HEK293 (cell line): ENCODE results near the gene PLCB1.

Source experiments
- SCRT1 ChIP-seq: fragments of 450-650 bp; formaldehyde crosslinking; IDR thresholded peaks from 2 replicates; pipeline ENCODE4 v1.5.1; 2016; ENCODE audit warnings: missing biosample characterization, missing genetic modification characterization, borderline replicate concordance
- SETDB1 ChIP-seq: IDR thresholded peaks from one replicate; pipeline ENCODE4 v1.6.1; 2017; ENCODE audit warnings: mild to moderate bottlenecking, low read length, moderate library complexity, mixed read lengths; ENCODE audit not compliant: insufficient read length
- ZNF10 ChIP-seq: fragments of 450-650 bp; formaldehyde crosslinking; IDR thresholded peaks from 2 replicates; pipeline ENCODE4 v1.5.1; 2017; ENCODE audit warnings: missing biosample characterization, missing genetic modification characterization
- ZNF274 ChIP-seq, 2 experiments: fragments of 200-500 bp in 1 of 2; fragments of 450-650 bp in 1 of 2; sonication (Bioruptor generic) in 1 of 2; formaldehyde crosslinking in 1 of 2; IDR thresholded peaks; 2 replicates each; pipeline versions ENCODE4 v1.5.1 to v1.6.1; 2014 to 2016; ENCODE audit warnings: borderline replicate concordance in 1 of 2, inconsistent platforms in 1 of 2, low read length in 1 of 2, missing biosample characterization in 1 of 2, missing genetic modification characterization in 1 of 2
- ZNF292 ChIP-seq: fragments of 450-650 bp; formaldehyde crosslinking; IDR thresholded peaks from 2 replicates; pipeline ENCODE4 v1.5.1; 2016; ENCODE audit warnings: low read depth, missing biosample characterization, missing genetic modification characterization, borderline replicate concordance
- ZNF416 ChIP-seq: fragments of 450-650 bp; formaldehyde crosslinking; IDR thresholded peaks from 2 replicates; pipeline ENCODE4 v1.5.1; 2016; ENCODE audit warnings: missing biosample characterization, missing genetic modification characterization
- ZNF707 ChIP-seq: fragments of 450-650 bp; formaldehyde crosslinking; IDR thresholded peaks from 2 replicates; pipeline ENCODE4 v1.5.1; 2016; ENCODE audit warnings: missing biosample characterization, missing genetic modification characterization
- TF ChIP-seq, protein P1 (sequence below): fragments of 450-650 bp; IDR thresholded peaks from 2 replicates; pipeline ENCODE4 v1.5.1; 2018; ENCODE audit warnings: missing biosample characterization, mild to moderate bottlenecking, missing genetic modification characterization
- TF ChIP-seq, protein P2 (sequence below): fragments of 450-650 bp; formaldehyde crosslinking; IDR thresholded peaks from 2 replicates; pipeline ENCODE4 v1.5.1; 2016; ENCODE audit warnings: missing biosample characterization, missing genetic modification characterization
- TF ChIP-seq, protein P3 (sequence below): fragments of 450-650 bp; formaldehyde crosslinking; IDR thresholded peaks from 2 replicates; pipeline ENCODE4 v1.5.1; 2016; ENCODE audit warnings: missing biosample characterization, missing genetic modification characterization

DNA sequence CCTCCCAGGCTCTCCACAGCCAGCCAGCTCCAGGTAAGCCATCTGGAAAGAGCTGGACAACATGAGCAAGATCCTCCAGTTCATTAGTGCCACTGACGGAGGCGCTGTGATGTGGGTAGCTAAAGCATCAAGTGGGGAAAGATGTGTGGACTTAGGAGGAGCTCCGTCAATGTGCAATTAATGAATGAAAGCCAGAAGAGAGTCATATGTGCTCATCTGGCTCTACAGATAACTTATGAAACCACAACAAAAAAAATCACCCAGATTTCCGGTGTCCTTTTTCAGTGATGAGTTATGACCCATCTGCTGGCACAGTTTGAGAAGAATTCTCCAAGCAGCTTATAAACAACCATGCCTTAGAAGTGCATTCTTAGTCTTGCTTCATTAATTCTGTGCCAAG is 625.1 kb downstream of the PLCB1 start:
- TF ChIP-seq ZNF707 (tag by site-specific recombination) (no peak), ZNF416 (tag by site-specific recombination) (no peak), ZNF292 (tag by site-specific recombination) (no peak), SCRT1 (tag by site-specific recombination) (no peak), ZNF10 (tag by site-specific recombination) (no peak), ZNF274 (IDR thresholded peaks at IDR 0.05; ENCODE audit: low read length) (no peak), ZNF274 (tag by site-specific recombination; IDR thresholded peaks at IDR 0.05; ENCODE audit: borderline replicate concordance) (no peak), SETDB1 (no peak)
- TF ChIP-seq, protein P1, sequence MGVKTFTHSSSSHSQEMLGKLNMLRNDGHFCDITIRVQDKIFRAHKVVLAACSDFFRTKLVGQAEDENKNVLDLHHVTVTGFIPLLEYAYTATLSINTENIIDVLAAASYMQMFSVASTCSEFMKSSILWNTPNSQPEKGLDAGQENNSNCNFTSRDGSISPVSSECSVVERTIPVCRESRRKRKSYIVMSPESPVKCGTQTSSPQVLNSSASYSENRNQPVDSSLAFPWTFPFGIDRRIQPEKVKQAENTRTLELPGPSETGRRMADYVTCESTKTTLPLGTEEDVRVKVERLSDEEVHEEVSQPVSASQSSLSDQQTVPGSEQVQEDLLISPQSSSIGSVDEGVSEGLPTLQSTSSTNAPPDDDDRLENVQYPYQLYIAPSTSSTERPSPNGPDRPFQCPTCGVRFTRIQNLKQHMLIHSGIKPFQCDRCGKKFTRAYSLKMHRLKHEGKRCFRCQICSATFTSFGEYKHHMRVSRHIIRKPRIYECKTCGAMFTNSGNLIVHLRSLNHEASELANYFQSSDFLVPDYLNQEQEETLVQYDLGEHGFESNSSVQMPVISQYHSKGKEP = no peak
- TF ChIP-seq, protein P2, sequence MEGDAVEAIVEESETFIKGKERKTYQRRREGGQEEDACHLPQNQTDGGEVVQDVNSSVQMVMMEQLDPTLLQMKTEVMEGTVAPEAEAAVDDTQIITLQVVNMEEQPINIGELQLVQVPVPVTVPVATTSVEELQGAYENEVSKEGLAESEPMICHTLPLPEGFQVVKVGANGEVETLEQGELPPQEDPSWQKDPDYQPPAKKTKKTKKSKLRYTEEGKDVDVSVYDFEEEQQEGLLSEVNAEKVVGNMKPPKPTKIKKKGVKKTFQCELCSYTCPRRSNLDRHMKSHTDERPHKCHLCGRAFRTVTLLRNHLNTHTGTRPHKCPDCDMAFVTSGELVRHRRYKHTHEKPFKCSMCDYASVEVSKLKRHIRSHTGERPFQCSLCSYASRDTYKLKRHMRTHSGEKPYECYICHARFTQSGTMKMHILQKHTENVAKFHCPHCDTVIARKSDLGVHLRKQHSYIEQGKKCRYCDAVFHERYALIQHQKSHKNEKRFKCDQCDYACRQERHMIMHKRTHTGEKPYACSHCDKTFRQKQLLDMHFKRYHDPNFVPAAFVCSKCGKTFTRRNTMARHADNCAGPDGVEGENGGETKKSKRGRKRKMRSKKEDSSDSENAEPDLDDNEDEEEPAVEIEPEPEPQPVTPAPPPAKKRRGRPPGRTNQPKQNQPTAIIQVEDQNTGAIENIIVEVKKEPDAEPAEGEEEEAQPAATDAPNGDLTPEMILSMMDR (tag by site-specific recombination) = no peak
- TF ChIP-seq, protein P3, sequence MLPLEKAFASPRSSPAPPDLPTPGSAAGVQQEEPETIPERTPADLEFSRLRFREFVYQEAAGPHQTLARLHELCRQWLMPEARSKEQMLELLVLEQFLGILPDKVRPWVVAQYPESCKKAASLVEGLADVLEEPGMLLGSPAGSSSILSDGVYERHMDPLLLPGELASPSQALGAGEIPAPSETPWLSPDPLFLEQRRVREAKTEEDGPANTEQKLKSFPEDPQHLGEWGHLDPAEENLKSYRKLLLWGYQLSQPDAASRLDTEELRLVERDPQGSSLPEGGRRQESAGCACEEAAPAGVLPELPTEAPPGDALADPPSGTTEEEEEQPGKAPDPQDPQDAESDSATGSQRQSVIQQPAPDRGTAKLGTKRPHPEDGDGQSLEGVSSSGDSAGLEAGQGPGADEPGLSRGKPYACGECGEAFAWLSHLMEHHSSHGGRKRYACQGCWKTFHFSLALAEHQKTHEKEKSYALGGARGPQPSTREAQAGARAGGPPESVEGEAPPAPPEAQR (tag by site-specific recombination) = no peak
